HG03354 (cell line): ENCODE measurements around the gene TSPAN15.
"Not testable (repeated sequence)": the region's sequence is repeated elsewhere in the genome, so short reads cannot be mapped to it uniquely, and the experiment has no call there.

Experiments
- ATAC-seq: cut with Tn5 transposase; IDR thresholded peaks from one replicate; pipeline ENCODE4 v1.9.1; 2021; ENCODE audit warnings: mild to moderate bottlenecking; ENCODE audit not compliant: unreplicated experiment, poor library complexity, severe bottlenecking

TSPAN15 gene

GRCh38 chr10:69513617-69514016 is 62.4 kb downstream of the TSPAN15 start:
- ATAC-seq, result no peak

GRCh38 chr10:69515699-69516259 is 64.5 kb downstream of the TSPAN15 start:
- peak; percentile 72 for ATAC-seq

- no peak for ATAC-seq
Observed at GRCh38 chr10:69516316-69516715, 65.1 kb downstream of the TSPAN15 start.

- no peak for ATAC-seq
Observed at GRCh38 chr10:69516796-69517195, 65.5 kb downstream of the TSPAN15 start.

GRCh38 chr10:69517271-69517848 is 66.1 kb downstream of the TSPAN15 start:
- no peak for ATAC-seq

- no peak for ATAC-seq
Observed at GRCh38 chr10:69527961-69528360, 76.7 kb downstream of the TSPAN15 start.

- no peak for ATAC-seq
Observed at GRCh38 chr10:69533658-69534057, 82.4 kb downstream of the TSPAN15 start.

GRCh38 chr10:69536521-69536920 is 85.3 kb downstream of the TSPAN15 start:
- ATAC-seq, result not testable (repeated sequence)

GRCh38 chr10:69537449-69537848 is 86.2 kb downstream of the TSPAN15 start:
- no peak for ATAC-seq

GRCh38 chr10:69538461-69538860 is 87.2 kb downstream of the TSPAN15 start:
- no peak for ATAC-seq

- no peak for ATAC-seq
Observed at GRCh38 chr10:69541463-69541862, 90.2 kb downstream of the TSPAN15 start.

- no peak for ATAC-seq
Observed at GRCh38 chr10:69549959-69550358, 98.7 kb downstream of the TSPAN15 start.

- ATAC-seq, result no peak
Observed at GRCh38 chr10:69552268-69552667, 101.0 kb downstream of the TSPAN15 start.

GRCh38 chr10:69553328-69553727 is 102.1 kb downstream of the TSPAN15 start:
- ATAC-seq, result no peak

- ATAC-seq, result no peak
Observed at GRCh38 chr10:69554611-69555010, 103.3 kb downstream of the TSPAN15 start.
